ENCODE measurements around the gene TIGD1. TPM values are rescaled to one million over a fixed set of nuclear protein-coding genes. Genes with fewer than 3 reads are reported as not detected.

The TIGD1 gene
- polyA plus RNA-seq (2011; rRNA removed) (1.7 and 2.5 TPM in 2 replicates), polyA minus RNA-seq (2011; rRNA and poly(A)+ RNA removed) (1.8 and 1.9 TPM in 2 replicates)

- TF ChIP-seq, protein P1, sequence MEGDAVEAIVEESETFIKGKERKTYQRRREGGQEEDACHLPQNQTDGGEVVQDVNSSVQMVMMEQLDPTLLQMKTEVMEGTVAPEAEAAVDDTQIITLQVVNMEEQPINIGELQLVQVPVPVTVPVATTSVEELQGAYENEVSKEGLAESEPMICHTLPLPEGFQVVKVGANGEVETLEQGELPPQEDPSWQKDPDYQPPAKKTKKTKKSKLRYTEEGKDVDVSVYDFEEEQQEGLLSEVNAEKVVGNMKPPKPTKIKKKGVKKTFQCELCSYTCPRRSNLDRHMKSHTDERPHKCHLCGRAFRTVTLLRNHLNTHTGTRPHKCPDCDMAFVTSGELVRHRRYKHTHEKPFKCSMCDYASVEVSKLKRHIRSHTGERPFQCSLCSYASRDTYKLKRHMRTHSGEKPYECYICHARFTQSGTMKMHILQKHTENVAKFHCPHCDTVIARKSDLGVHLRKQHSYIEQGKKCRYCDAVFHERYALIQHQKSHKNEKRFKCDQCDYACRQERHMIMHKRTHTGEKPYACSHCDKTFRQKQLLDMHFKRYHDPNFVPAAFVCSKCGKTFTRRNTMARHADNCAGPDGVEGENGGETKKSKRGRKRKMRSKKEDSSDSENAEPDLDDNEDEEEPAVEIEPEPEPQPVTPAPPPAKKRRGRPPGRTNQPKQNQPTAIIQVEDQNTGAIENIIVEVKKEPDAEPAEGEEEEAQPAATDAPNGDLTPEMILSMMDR (IDR thresholded peaks at IDR 0.05; ENCODE audit: insufficient read depth, low read depth, low read length): peak; percentile 42
Measured at GRCh38 chr2:232550354-232551249, at the start of gene TIGD1, which contains the start of gene EIF4E2. Gene TIGD1 (minus strand): TSS chr2:232550557. CDS start chr2:232549882, 675 bp downstream. Gene EIF4E2 (plus strand): TSS chr2:232550689. CDS start chr2:232550725, 36 bp downstream.

GRCh38 chr2:232598293-232598692, 47.9 kb upstream of the TIGD1 start:
- Histone ChIP-seq H3K4me3 (ENCODE audit: low read depth, low read length) (no peak overlapping the region), H3K36me3 (ENCODE audit: control insufficient read depth, insufficient read depth, low read length) (no peaks in the 10 kb centered on the region), H3K27me3 (ENCODE audit: control insufficient read depth, insufficient read depth, low read length) (no peaks in the 10 kb centered on the region)
- POLR2A ChIA-PET: no interaction called here
- DNase-seq (ENCODE audit: low read depth): no peak
- TF ChIP-seq, protein P1 (IDR thresholded peaks at IDR 0.05; ENCODE audit: insufficient read depth, low read depth, low read length): no peak
- CTCF ChIA-PET: interaction anchor here (1.4 to 1.6 kb wide), 2 partner anchors 13 to 35 kb away, joined by 3 to 4 read pairs; partner anchors contain the start of gene EFHD1

More at GRCh38 chr2:232550354-232551249, at the start of gene TIGD1, which contains the start of gene EIF4E2:
- ChIA-PET CTCF (interaction anchor here (0.7 to 1.1 kb wide), 2 partner anchors 25 to 27 kb away, joined by 4 to 5 read pairs; no protein-coding TSS in a partner anchor), POLR2A (interaction anchor here (0.6 kb wide), 1 partner anchor 12 kb away, joined by 12 read pairs; no protein-coding TSS in a partner anchor)
- DNase-seq (ENCODE audit: low read depth): peak; percentile 65
- Histone ChIP-seq H3K27me3 (ENCODE audit: control insufficient read depth, insufficient read depth, low read length) (no peaks in the 10 kb centered on the region), H3K36me3 (ENCODE audit: control insufficient read depth, insufficient read depth, low read length) (peaks cover 5% of the 10 kb centered on the region; the same call in 1 of the 2 replicates), H3K4me3 (ENCODE audit: low read depth, low read length) (peak within 1 kb of the TSS; percentile 89)

- ChIA-PET CTCF (interaction anchor here (0.7 to 2.2 kb wide), 3 partner anchors 8 to 655 kb away, joined by 3 to 6 read pairs (median 3); partner anchors contain the start of gene EFHD1), POLR2A (no interaction called here)
- no peak overlapping the region for H3K4me3 ChIP-seq (ENCODE audit: low read depth, low read length)
- no peaks in the 10 kb centered on the region for H3K27me3 ChIP-seq (ENCODE audit: control insufficient read depth, insufficient read depth, low read length)
- TF ChIP-seq, protein P1 (IDR thresholded peaks at IDR 0.05; ENCODE audit: insufficient read depth, low read depth, low read length): no peak
- DNase-seq (ENCODE audit: low read depth): no peak
- no peaks in the 10 kb centered on the region for H3K36me3 ChIP-seq (ENCODE audit: control insufficient read depth, insufficient read depth, low read length)
Measured at GRCh38 chr2:232597362-232598079, 47.2 kb upstream of the TIGD1 start.

DNA sequence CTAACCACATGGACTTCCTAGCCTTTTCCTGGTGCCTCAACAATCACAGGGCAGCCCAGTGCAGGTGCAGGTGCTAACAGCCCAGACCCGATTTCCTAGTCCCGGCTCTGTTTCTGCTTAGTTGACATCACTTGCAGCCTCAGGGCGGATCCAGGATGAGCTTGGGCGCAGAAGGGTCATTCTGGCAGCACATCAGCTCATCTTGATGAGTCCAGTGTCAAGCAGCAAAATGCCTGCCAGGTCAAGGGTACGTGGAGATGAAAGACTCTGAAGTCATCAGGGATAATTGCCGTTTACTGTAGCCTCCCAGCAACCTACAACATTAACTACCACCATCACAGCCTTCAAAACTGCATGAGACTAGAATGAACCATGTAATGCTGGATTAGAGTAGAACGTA, 43.6 kb upstream of the TIGD1 start:
- no peaks in the 10 kb centered on the region for H3K36me3 ChIP-seq (ENCODE audit: control insufficient read depth, insufficient read depth, low read length)
- H3K27me3 ChIP-seq (ENCODE audit: control insufficient read depth, insufficient read depth, low read length): no peaks in the 10 kb centered on the region
- DNase-seq (ENCODE audit: low read depth): no peak
- TF ChIP-seq, protein P1 (IDR thresholded peaks at IDR 0.05; ENCODE audit: insufficient read depth, low read depth, low read length): no peak
- CTCF ChIA-PET: interaction anchor here (1.4 to 3.9 kb wide), 2 partner anchors 9 to 11 kb away, joined by 3 to 18 read pairs; no protein-coding TSS in a partner anchor
- POLR2A ChIA-PET: no interaction called here
- no peak overlapping the region for H3K4me3 ChIP-seq (ENCODE audit: low read depth, low read length)

Measured in BJ (cell line).